Cardiac fibroblast (primary cell): Measurements from ENCODE around the gene LIN7C.

Experiments used
- DNase-seq, 2 donors: peaks; one replicate each; pipeline versions ENCODE4 v3.0.0 to v3.0.0-alpha.2; 2010; ENCODE audit warnings: low read depth in 2 of 2
- H3K4me3 ChIP-seq, 2 donors: replicated peaks in 1 of 2; 1 replicate in 1 of 2; 2 replicates in 1 of 2; pipeline ENCODE4 v1.5.1; 2011; ENCODE audit warnings: low read depth in 2 of 2, low read length in 2 of 2, mild to moderate bottlenecking in 2 of 2, moderate library complexity in 1 of 2
- CTCF ChIP-seq: IDR thresholded peaks from one replicate; pipeline ENCODE4 v1.5.1; 2011; ENCODE audit warnings: low read depth, mild to moderate bottlenecking, low read length, inconsistent platforms

Gene LIN7C

GRCh38 chr11:27506200-27507182, at the start of gene LIN7C:
Gene LIN7C (minus strand): TSS chr11:27506769. CDS start chr11:27506752, 17 bp downstream.
- TF ChIP-seq CTCF = no peak
- peak; percentile 96 to 97 for DNase-seq
- peak within 1 kb of the TSS; percentile 84 to 94 for H3K4me3 ChIP-seq

- no peak for TF ChIP-seq CTCF
- DNase-seq = no peak
- no peak overlapping the region for H3K4me3 ChIP-seq
Observed at GRCh38 chr11:27555264-27555663, 48.7 kb upstream of the LIN7C start.

- no peak for TF ChIP-seq CTCF
- H3K4me3 ChIP-seq = no peak overlapping the region
- no peak for DNase-seq
Observed at GRCh38 chr11:27553186-27553585, 46.6 kb upstream of the LIN7C start.

- DNase-seq = no peak
- H3K4me3 ChIP-seq = no peak overlapping the region
Observed at GRCh38 chr11:27552341-27552740, 45.8 kb upstream of the LIN7C start.

GRCh38 chr11:27551127-27551526, 44.6 kb upstream of the LIN7C start:
- no peak for TF ChIP-seq CTCF
- no peak overlapping the region for H3K4me3 ChIP-seq
- no peak for DNase-seq

More at GRCh38 chr11:27552341-27552740, 45.8 kb upstream of the LIN7C start:
- no peak for TF ChIP-seq CTCF

- TF ChIP-seq CTCF = no peak
- no peak overlapping the region for H3K4me3 ChIP-seq
- DNase-seq = no peak
Observed at GRCh38 chr11:27545946-27546345, 39.4 kb upstream of the LIN7C start.
